K562 (cell line): ENCODE data around the gene ZC3H15. TPM values are rescaled to one million over a fixed set of nuclear protein-coding genes. Genes with fewer than 3 reads are reported as not detected.

Experiments
- ARHGAP35 ChIP-seq: fragments of 450-650 bp; IDR thresholded peaks from 2 replicates; pipeline ENCODE4 v1.6.1; 2018; ENCODE audit not compliant: partially characterized antibody
- ARNT ChIP-seq, 2 experiments: fragments of 450-650 bp; IDR thresholded peaks; 2 replicates each; pipeline ENCODE4 v1.6.1; 2016; ENCODE audit warnings: mild to moderate bottlenecking in 1 of 2
- ATF7 ChIP-seq: fragments of 450-650 bp; IDR thresholded peaks from 2 replicates; pipeline ENCODE4 v1.7.1; 2014; ENCODE audit warnings: mild to moderate bottlenecking, moderate library complexity
- C11orf30 ChIP-seq: fragments of 450-650 bp; IDR thresholded peaks from 2 replicates; pipeline ENCODE4 v1.6.1; 2016; ENCODE audit warnings: low read depth, mild to moderate bottlenecking
- CLOCK ChIP-seq: fragments of 250-450 bp; sonication (Bioruptor Pico); IDR thresholded peaks from 2 replicates; pipeline ENCODE4 v1.4.0; 2020; ENCODE audit warnings: mild to moderate bottlenecking, moderate library complexity, borderline replicate concordance
- ELK3 ChIP-seq: fragments of 450-650 bp; formaldehyde crosslinking; IDR thresholded peaks from 2 replicates; pipeline ENCODE4 v1.4.0; 2020; ENCODE audit warnings: mild to moderate bottlenecking
- EWSR1 ChIP-seq: fragments of 450-650 bp; IDR thresholded peaks from 2 replicates; pipeline ENCODE4 v1.6.1; 2018; ENCODE audit warnings: borderline replicate concordance, mild to moderate bottlenecking, low read depth, moderate library complexity; ENCODE audit not compliant: partially characterized antibody
- FOS ChIP-seq: IDR thresholded peaks from 3 replicates; pipeline ENCODE4 v1.6.1; 2011; ENCODE audit not compliant: insufficient read length; ENCODE audit errors: extremely low read depth
- FOXA1 ChIP-seq: fragments of 450-650 bp; IDR thresholded peaks from 2 replicates; pipeline ENCODE4 v1.6.1; 2016; ENCODE audit warnings: mild to moderate bottlenecking, borderline replicate concordance
- HDAC8 ChIP-seq: fragments of 450-650 bp; IDR thresholded peaks from 2 replicates; pipeline ENCODE4 v1.6.1; 2016; ENCODE audit warnings: mild to moderate bottlenecking, missing genetic modification characterization, moderate library complexity, missing compliant biosample characterization
- MAFG ChIP-seq: fragments of 450-650 bp; conservative IDR thresholded peaks from 2 replicates; pipeline ENCODE4 v1.6.1; 2016; ENCODE audit warnings: missing genetic modification characterization, missing compliant biosample characterization
- MCM5 ChIP-seq: fragments of 450-650 bp; IDR thresholded peaks from 2 replicates; pipeline ENCODE4 v1.6.1; 2016; ENCODE audit warnings: low read depth
- MEIS2 ChIP-seq: fragments of 450-650 bp; IDR thresholded peaks from 2 replicates; pipeline ENCODE4 v1.6.1; 2014; ENCODE audit warnings: mild to moderate bottlenecking; ENCODE audit not compliant: partially characterized antibody
- MLLT1 ChIP-seq, 2 experiments: fragments of 450-650 bp; IDR thresholded peaks; 2 replicates each; pipeline ENCODE4 v1.6.1; 2016
- SAP30 ChIP-seq: fragments of 200-600 bp; sonication (generic); IDR thresholded peaks from 2 replicates; pipeline ENCODE4 v1.6.1; 2012; ENCODE audit warnings: borderline replicate concordance, low read depth, mild to moderate bottlenecking, moderate library complexity, low read length, control low read depth, inconsistent platforms; ENCODE audit not compliant: insufficient read depth, poor library complexity, severe bottlenecking
- TEAD4 ChIP-seq, 2 experiments: sonication (generic) in 1 of 2; formaldehyde crosslinking in 1 of 2; IDR thresholded peaks; 2 replicates each; pipeline versions ENCODE4 v1.6.1 to v1.8.0; 2012 to 2022; ENCODE audit warnings: borderline replicate concordance in 1 of 2, inconsistent platforms in 1 of 2, low read length in 1 of 2, mild to moderate bottlenecking in 1 of 2, missing genetic modification reagents in 1 of 2
- TRIM24 ChIP-seq, 2 experiments: fragments of 450-650 bp; IDR thresholded peaks; 2 replicates each; pipeline ENCODE4 v1.6.1; 2016
- ZBTB1 ChIP-seq: sonication (generic); formaldehyde crosslinking; IDR thresholded peaks from 2 replicates; pipeline ENCODE4 v1.8.1; 2023; ENCODE audit warnings: missing genetic modification reagents, low read depth, mild to moderate bottlenecking, borderline replicate concordance
- ZNF232 ChIP-seq: sonication (generic); formaldehyde crosslinking; IDR thresholded peaks from 2 replicates; pipeline ENCODE4 v1.8.0; 2022; ENCODE audit warnings: mild to moderate bottlenecking, missing genetic modification reagents
- ZNF398 ChIP-seq: fragments of 250-450 bp; sonication (Bioruptor Pico); IDR thresholded peaks from 2 replicates; pipeline ENCODE4 v1.8.0; 2021; ENCODE audit warnings: moderate library complexity, mild to moderate bottlenecking, inconsistent platforms
- polyA plus RNA-seq, 8 experiments: library from polyadenylated mRNA; depleted of rRNA in 4 of 8; stranded (reverse) in 5 of 8; unstranded in 3 of 8; fragments of >200 nt; fragmentation: Nextera tagmentation in 2 of 8; fragmentation: Illumina TruSeq in 1 of 8; extraction: Ambion mirVana in 2 of 8; extraction: Trizol in 1 of 8; gene quantifications; 2 replicates each; pipeline versions ENCODE4 v1.2.1 to v1.2.3, GENCODE V29; 2011 to 2014; ENCODE audit warnings: inconsistent platforms in 1 of 8, missing spikeins in 1 of 8
- total RNA-seq, 7 experiments: library from RNA; depleted of rRNA in 6 of 7; stranded (reverse); fragments of >200 nt in 6 of 7; fragmentation: Illumina TruSeq in 2 of 7; extraction: Trizol in 2 of 7; gene quantifications; 2 replicates each; pipeline versions ENCODE4 v1.2.1 to v1.2.3, GENCODE V29; 2011 to 2021; ENCODE audit warnings: low replicate concordance in 1 of 7

Gene ZC3H15
- total and polyA plus RNA-seq, 9 of the 15 experiments (the other 6 are each of a cell fraction or from before 2014, with no cell fraction given) = 132 to 286 (median 189) TPM

- TF ChIP-seq ARHGAP35 (no peak), ELK3 (CRISPR knock-in tag) (no peak), MCM5 (no peak), ZNF232 (CRISPR knock-in tag) (no peak), MAFG (peak; percentile 80), SAP30 (no peak), C11orf30 (peak; percentile 77), ARNT (IDR thresholded peaks at IDR 0.05) (no peak), TRIM24 (IDR thresholded peaks at IDR 0.05) (peak in 1 of 2 experiments; percentile 41; a peak in 2 of 4 replicates), CLOCK (CRISPR knock-in tag) (no peak), TEAD4 (IDR thresholded peaks at IDR 0.05; ENCODE audit: low read length) (peak; percentile 7; the same call in 1 of the 2 replicates), TEAD4 (CRISPR knock-in tag; IDR thresholded peaks at IDR 0.05; ENCODE audit: borderline replicate concordance) (no peak), FOXA1 (no peak), MEIS2 (peak; percentile 41), FOS (no peak), HDAC8 (tag) (no peak), EWSR1 (no peak), ATF7 (peak; percentile 56; the same call in 1 of the 2 replicates), ZNF398 (no peak), ZBTB1 (CRISPR knock-in tag) (no peak), MLLT1 (IDR thresholded peaks at IDR 0.05) (no peak)
Measured at GRCh38 chr2:186440506-186440905, 45.6 kb upstream of the ZC3H15 start (continued).
